ENCODE data around the gene CNGB1. TPM values are rescaled to one million over a fixed set of nuclear protein-coding genes. Genes with fewer than 3 reads are reported as not detected.

CNGB1 gene
- total RNA-seq, 3 donors from 2014 or later (not counting 1 experiment from before 2014, with no cell fraction given): not detected

- TF ChIP-seq, protein P1, sequence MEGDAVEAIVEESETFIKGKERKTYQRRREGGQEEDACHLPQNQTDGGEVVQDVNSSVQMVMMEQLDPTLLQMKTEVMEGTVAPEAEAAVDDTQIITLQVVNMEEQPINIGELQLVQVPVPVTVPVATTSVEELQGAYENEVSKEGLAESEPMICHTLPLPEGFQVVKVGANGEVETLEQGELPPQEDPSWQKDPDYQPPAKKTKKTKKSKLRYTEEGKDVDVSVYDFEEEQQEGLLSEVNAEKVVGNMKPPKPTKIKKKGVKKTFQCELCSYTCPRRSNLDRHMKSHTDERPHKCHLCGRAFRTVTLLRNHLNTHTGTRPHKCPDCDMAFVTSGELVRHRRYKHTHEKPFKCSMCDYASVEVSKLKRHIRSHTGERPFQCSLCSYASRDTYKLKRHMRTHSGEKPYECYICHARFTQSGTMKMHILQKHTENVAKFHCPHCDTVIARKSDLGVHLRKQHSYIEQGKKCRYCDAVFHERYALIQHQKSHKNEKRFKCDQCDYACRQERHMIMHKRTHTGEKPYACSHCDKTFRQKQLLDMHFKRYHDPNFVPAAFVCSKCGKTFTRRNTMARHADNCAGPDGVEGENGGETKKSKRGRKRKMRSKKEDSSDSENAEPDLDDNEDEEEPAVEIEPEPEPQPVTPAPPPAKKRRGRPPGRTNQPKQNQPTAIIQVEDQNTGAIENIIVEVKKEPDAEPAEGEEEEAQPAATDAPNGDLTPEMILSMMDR (IDR thresholded peaks at IDR 0.05): no peak
- H3K36me3 ChIP-seq (ENCODE audit: control insufficient read depth, insufficient read depth, low read length): peaks cover 16% of the 10 kb centered on the region
- H3K4me1 ChIP-seq (ENCODE audit: control insufficient read depth, insufficient read depth, low read length): peaks cover 36% of the 10 kb centered on the region
- Mint-ChIP-seq H3K4me3 (peak overlapping the region; percentile 21), H3K36me3 (no peaks in the 10 kb centered on the region), H3K4me1 (peaks cover 46 to 57% of the 10 kb centered on the region in 2 donors), H3K27me3 (ENCODE audit: low read depth in 2 of 2) (no peaks in the 10 kb centered on the region), H3K27ac (peak overlapping the region in 1 of 2 donors; percentile 34), H3K9me3 (no peaks in the 10 kb centered on the region)
- H3K9me3 ChIP-seq (ENCODE audit: control insufficient read depth, insufficient read depth, low read length): no peaks in the 10 kb centered on the region
- H3K27me3 ChIP-seq (ENCODE audit: control insufficient read depth, insufficient read depth, low read length): no peaks in the 10 kb centered on the region
- ATAC-seq (no peak), DNase-seq (no peak)
- 97% methylated on average over 5 of the region's 5 CpGs for WGBS (ENCODE audit: insufficient coverage)
- H3K27ac ChIP-seq (ENCODE audit: low read length): no peak overlapping the region
- intact Hi-C loops (cut with micrococcal nuclease): loop anchor here (10.0 kb wide), 1 partner anchor 338 kb away; the partner anchor contains the start of gene ADGRG3
- no peak overlapping the region for H3K4me3 ChIP-seq (ENCODE audit: low read length)
Measured at GRCh38 chr16:58002936-58003335, 32.0 kb upstream of the CNGB1 start.

DNA sequence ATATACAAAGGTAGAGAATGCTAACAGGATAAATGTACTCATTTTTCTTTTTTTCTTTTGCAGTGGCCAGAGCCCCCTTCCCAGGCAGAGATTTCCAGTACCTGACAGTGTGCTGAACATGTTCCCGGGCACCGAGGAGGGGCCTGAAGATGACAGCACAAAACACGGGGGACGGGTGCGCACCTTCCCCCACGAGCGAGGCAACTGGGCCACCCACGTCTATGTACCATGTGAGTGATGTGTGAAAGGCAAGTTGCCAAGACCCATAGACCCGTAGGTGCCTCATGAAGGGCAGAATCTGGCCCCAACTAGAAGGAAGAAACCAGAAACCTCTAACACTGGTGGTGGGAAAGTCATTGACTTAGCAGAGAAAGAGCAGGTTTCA, 31.5 kb upstream of the CNGB1 start:
- ATAC-seq (no peak), DNase-seq (no peak)
- peaks cover 51 to 62% of the 10 kb centered on the region in 2 donors for H3K4me1 Mint-ChIP-seq
- H3K36me3 Mint-ChIP-seq: no peaks in the 10 kb centered on the region
- WGBS (ENCODE audit: insufficient coverage): 83% methylated on average over 9 of the region's 9 CpGs
- TF ChIP-seq, protein P1 (IDR thresholded peaks at IDR 0.05): no peak
- intact Hi-C loops (cut with micrococcal nuclease): loop anchor here (10.0 kb wide), 1 partner anchor 338 kb away; the partner anchor contains the start of gene ADGRG3
- H3K9me3 Mint-ChIP-seq: no peaks in the 10 kb centered on the region
- peak overlapping the region; percentile 79 for H3K4me3 Mint-ChIP-seq
- H3K27me3 Mint-ChIP-seq (ENCODE audit: low read depth in 2 of 2): no peaks in the 10 kb centered on the region
- Histone ChIP-seq H3K36me3 (ENCODE audit: control insufficient read depth, insufficient read depth, low read length) (peaks cover 21% of the 10 kb centered on the region), H3K4me1 (ENCODE audit: control insufficient read depth, insufficient read depth, low read length) (peaks cover 41% of the 10 kb centered on the region), H3K27me3 (ENCODE audit: control insufficient read depth, insufficient read depth, low read length) (no peaks in the 10 kb centered on the region), H3K9me3 (ENCODE audit: control insufficient read depth, insufficient read depth, low read length) (no peaks in the 10 kb centered on the region), H3K4me3 (ENCODE audit: low read length) (no peak overlapping the region), H3K27ac (ENCODE audit: low read length) (no peak overlapping the region)
- H3K27ac Mint-ChIP-seq: peak overlapping the region; percentile 86 to 90

GRCh38 chr16:58001781-58002415, 31.0 kb upstream of the CNGB1 start:
- Mint-ChIP-seq H3K4me1 (peaks cover 55 to 64% of the 10 kb centered on the region in 2 donors), H3K27ac (peak overlapping the region; percentile 86 to 90), H3K4me3 (peak overlapping the region; percentile 79), H3K27me3 (ENCODE audit: low read depth in 2 of 2) (no peaks in the 10 kb centered on the region), H3K9me3 (no peaks in the 10 kb centered on the region), H3K36me3 (no peaks in the 10 kb centered on the region)
- H3K27me3 ChIP-seq (ENCODE audit: control insufficient read depth, insufficient read depth, low read length): no peaks in the 10 kb centered on the region
- peak overlapping the region; percentile 84 for H3K4me3 ChIP-seq (ENCODE audit: low read length)
- DNase-seq (no peak), ATAC-seq (no peak)
- H3K27ac ChIP-seq (ENCODE audit: low read length): no peak overlapping the region
- no peaks in the 10 kb centered on the region for H3K9me3 ChIP-seq (ENCODE audit: control insufficient read depth, insufficient read depth, low read length)
- H3K4me1 ChIP-seq (ENCODE audit: control insufficient read depth, insufficient read depth, low read length): peaks cover 47% of the 10 kb centered on the region
- TF ChIP-seq, protein P1 (IDR thresholded peaks at IDR 0.05): no peak
- intact Hi-C loops (cut with micrococcal nuclease): loop anchor here (1.0 to 10.0 kb wide), 4 partner anchors 199 to 337 kb away; partner anchors contain the start of genes ADGRG3, KATNB1 and KIFC3
- WGBS (ENCODE audit: insufficient coverage): 54% methylated on average over 10 of the region's 10 CpGs
- H3K36me3 ChIP-seq (ENCODE audit: control insufficient read depth, insufficient read depth, low read length): peaks cover 26% of the 10 kb centered on the region

All from natural killer cell (primary cell).